A673 (cell line): ENCODE measurements around the gene JAK3.

Source experiments
- EZH2 ChIP-seq: fragments of 200-600 bp; sonication (generic); IDR thresholded peaks from 2 replicates; pipeline ENCODE4 v1.6.1; 2017; ENCODE audit warnings: borderline replicate concordance, low read depth, mild to moderate bottlenecking, mixed read lengths, antibody characterized with exemption, low read length; ENCODE audit not compliant: poor library complexity, severe bottlenecking
- TF ChIP-seq, protein P1 (sequence below): fragments of 300-800, 200-600 bp; sonication (generic); conservative IDR thresholded peaks from 2 replicates; pipeline ENCODE4 v1.5.1; 2017; ENCODE audit warnings: low read depth, mild to moderate bottlenecking, antibody characterized with exemption, low read length, moderate library complexity, mixed read lengths

DNA sequence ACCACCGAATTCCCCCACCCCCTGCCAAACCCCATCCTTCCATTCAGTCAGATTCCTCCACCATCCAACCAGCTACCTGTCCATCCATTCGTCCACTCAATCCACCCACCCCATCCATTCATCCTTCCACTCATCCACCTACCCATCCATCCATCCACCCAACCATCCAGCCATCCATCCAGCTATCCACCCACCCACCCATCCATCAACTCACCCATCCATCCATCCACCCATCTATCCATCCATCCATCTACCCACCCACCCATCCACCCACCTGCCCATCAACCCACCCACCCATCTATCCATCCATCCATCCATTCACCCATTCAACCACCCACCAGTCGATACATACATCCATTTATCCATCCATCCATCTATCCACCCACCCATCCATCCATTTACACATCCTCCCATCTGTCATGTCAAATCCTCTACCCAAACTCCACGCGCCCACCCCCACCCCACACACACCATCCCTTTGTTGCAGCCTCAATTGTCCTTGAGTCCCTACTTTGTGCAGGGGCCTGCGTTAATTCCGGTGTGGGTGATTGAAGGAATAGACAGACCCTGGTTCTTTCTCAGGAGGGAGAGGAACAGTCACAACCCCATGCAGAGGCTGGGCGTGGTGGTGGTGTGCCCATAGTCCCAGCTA is 18.7 kb upstream of the JAK3 start:
- no peak for TF ChIP-seq EZH2
- TF ChIP-seq, protein P1, sequence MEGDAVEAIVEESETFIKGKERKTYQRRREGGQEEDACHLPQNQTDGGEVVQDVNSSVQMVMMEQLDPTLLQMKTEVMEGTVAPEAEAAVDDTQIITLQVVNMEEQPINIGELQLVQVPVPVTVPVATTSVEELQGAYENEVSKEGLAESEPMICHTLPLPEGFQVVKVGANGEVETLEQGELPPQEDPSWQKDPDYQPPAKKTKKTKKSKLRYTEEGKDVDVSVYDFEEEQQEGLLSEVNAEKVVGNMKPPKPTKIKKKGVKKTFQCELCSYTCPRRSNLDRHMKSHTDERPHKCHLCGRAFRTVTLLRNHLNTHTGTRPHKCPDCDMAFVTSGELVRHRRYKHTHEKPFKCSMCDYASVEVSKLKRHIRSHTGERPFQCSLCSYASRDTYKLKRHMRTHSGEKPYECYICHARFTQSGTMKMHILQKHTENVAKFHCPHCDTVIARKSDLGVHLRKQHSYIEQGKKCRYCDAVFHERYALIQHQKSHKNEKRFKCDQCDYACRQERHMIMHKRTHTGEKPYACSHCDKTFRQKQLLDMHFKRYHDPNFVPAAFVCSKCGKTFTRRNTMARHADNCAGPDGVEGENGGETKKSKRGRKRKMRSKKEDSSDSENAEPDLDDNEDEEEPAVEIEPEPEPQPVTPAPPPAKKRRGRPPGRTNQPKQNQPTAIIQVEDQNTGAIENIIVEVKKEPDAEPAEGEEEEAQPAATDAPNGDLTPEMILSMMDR: no peak
